Measurements from ENCODE around the gene ENOX1.

Gene ENOX1

GRCh38 chr13:43584751-43585150 lies 202.0 kb downstream of the ENOX1 start:
- DNase-seq, result no peak

GRCh38 chr13:43583321-43583720 lies 203.5 kb downstream of the ENOX1 start:
- no peak for DNase-seq

GRCh38 chr13:43580280-43580679 lies 206.5 kb downstream of the ENOX1 start:
- no peak for DNase-seq

GRCh38 chr13:43579321-43579720 lies 207.5 kb downstream of the ENOX1 start:
- DNase-seq, result no peak

- DNase-seq, result no peak
Observed at GRCh38 chr13:43574605-43575004, 212.2 kb downstream of the ENOX1 start.

GRCh38 chr13:43573802-43574514 lies 212.8 kb downstream of the ENOX1 start:
- DNase-seq, result no peak

GRCh38 chr13:43573361-43573740 lies 213.4 kb downstream of the ENOX1 start:
- no peak for DNase-seq

- DNase-seq, result no peak
Observed at GRCh38 chr13:43572656-43573360, 214.0 kb downstream of the ENOX1 start.

- DNase-seq, result no peak
Observed at GRCh38 chr13:43569658-43570057, 217.1 kb downstream of the ENOX1 start.

GRCh38 chr13:43567608-43568007 lies 219.2 kb downstream of the ENOX1 start:
- DNase-seq, result no peak

- DNase-seq, result no peak
Observed at GRCh38 chr13:43564952-43565351, 221.8 kb downstream of the ENOX1 start.

GRCh38 chr13:43561081-43561480 lies 225.7 kb downstream of the ENOX1 start:
- no peak for DNase-seq

- no peak for DNase-seq
Observed at GRCh38 chr13:43558939-43559338, 227.8 kb downstream of the ENOX1 start.

GRCh38 chr13:43558326-43558725 lies 228.4 kb downstream of the ENOX1 start:
- no peak for DNase-seq

GRCh38 chr13:43555667-43556066 lies 231.1 kb downstream of the ENOX1 start:
- DNase-seq, result no peak

- DNase-seq, result no peak
Observed at GRCh38 chr13:43551897-43552456, 234.8 kb downstream of the ENOX1 start.

- no peak for DNase-seq
Observed at GRCh38 chr13:43546816-43547215, 240.0 kb downstream of the ENOX1 start.

GRCh38 chr13:43546251-43546650 lies 240.5 kb downstream of the ENOX1 start:
- no peak for DNase-seq

GRCh38 chr13:43545317-43545874 lies 241.4 kb downstream of the ENOX1 start:
- no peak for DNase-seq

GRCh38 chr13:43544631-43545030 lies 242.1 kb downstream of the ENOX1 start:
- no peak for DNase-seq

- no peak for DNase-seq
Observed at GRCh38 chr13:43544011-43544410, 242.8 kb downstream of the ENOX1 start.

GRCh38 chr13:43543331-43543730 lies 243.4 kb downstream of the ENOX1 start:
- no peak for DNase-seq

- DNase-seq, result no peak
Observed at GRCh38 chr13:43537124-43537523, 249.6 kb downstream of the ENOX1 start.

GRCh38 chr13:43529796-43530195 lies 257.0 kb downstream of the ENOX1 start:
- no peak for DNase-seq

All from retina (tissue), 1 donor.